Activated T-cell treated with anti-CD3 and anti-CD28 coated beads, Interleukin-2, amount 50 U/mL, for 4 hours (primary cell): ENCODE measurements around the gene COL25A1. TPM values are rescaled to one million over a fixed set of nuclear protein-coding genes. Genes with fewer than 3 reads are reported as not detected.
"Not testable (repeated sequence)": the region's sequence is repeated elsewhere in the genome, so short reads cannot be mapped to it uniquely, and the experiment has no call there.

Experiments used
- ATAC-seq, 2 donors: fragments of 200-7000 bp; cut with Tn5 transposase; one replicate each; pipeline ENCODE4 v1.10.0; 2021
- DNase-seq: peaks from one replicate; pipeline ENCODE4 v3.0.0-alpha.2; 2020
- H3K27me3 Mint-ChIP-seq: one replicate; pipeline ENCODE4 v1.8.0; 2021; ENCODE audit warnings: low read depth, mixed read lengths
- H3K36me3 Mint-ChIP-seq: one replicate; pipeline ENCODE4 v1.8.0; 2022; ENCODE audit warnings: mixed read lengths; ENCODE audit not compliant: insufficient read depth
- H3K4me1 Mint-ChIP-seq: one replicate; pipeline ENCODE4 v1.8.0; 2021; ENCODE audit warnings: low read depth, mixed read lengths
- H3K4me3 Mint-ChIP-seq: one replicate; pipeline ENCODE4 v1.8.0; 2021; ENCODE audit warnings: mild to moderate bottlenecking, moderate library complexity, mixed read lengths
- H3K9me3 Mint-ChIP-seq: one replicate; pipeline ENCODE4 v1.8.0; 2021; ENCODE audit warnings: mixed read lengths
- total RNA-seq, 3 donors: library from RNA; stranded (reverse); gene quantifications; one replicate each; pipeline ENCODE4 v1.2.1, GENCODE V29; 2021

COL25A1 gene
- total RNA-seq, 3 donors from 2014 or later, result 0.05 TPM; not detected in 2

DNA sequence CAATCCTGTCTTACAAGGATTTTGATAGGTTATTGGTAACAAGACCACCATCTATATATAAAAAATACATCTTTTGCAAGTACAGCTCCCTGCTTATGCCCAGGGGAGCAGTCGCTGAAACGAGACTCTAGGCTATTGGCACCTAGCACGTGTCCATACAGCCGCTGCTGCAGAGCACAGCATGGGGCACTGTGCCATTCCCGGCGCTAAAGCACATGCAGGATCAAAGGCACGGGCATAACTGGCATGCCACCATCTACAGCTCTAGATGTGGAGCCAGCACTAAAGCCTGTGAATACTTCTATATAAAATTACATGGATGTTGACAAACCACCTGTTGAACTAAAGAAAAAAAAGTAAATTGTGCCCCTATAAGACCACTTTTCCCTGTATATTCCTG lies 144.8 kb downstream of the COL25A1 start:
- no peak for ATAC-seq
- Mint-ChIP-seq H3K27me3 (peaks cover 5% of the 10 kb centered on the region), H3K9me3 (no peaks in the 10 kb centered on the region), H3K36me3 (no peaks in the 10 kb centered on the region), H3K4me3 (no peak overlapping the region), H3K4me1 (no peaks in the 10 kb centered on the region)
- no peak for DNase-seq

- Mint-ChIP-seq H3K4me1 (no peaks in the 10 kb centered on the region), H3K36me3 (no peaks in the 10 kb centered on the region), H3K4me3 (no peak overlapping the region), H3K9me3 (no peaks in the 10 kb centered on the region), H3K27me3 (peaks cover 5% of the 10 kb centered on the region)
- ATAC-seq (no peak), DNase-seq (no peak)
Observed at GRCh38 chr4:109157205-109157604, 145.3 kb downstream of the COL25A1 start.

DNA sequence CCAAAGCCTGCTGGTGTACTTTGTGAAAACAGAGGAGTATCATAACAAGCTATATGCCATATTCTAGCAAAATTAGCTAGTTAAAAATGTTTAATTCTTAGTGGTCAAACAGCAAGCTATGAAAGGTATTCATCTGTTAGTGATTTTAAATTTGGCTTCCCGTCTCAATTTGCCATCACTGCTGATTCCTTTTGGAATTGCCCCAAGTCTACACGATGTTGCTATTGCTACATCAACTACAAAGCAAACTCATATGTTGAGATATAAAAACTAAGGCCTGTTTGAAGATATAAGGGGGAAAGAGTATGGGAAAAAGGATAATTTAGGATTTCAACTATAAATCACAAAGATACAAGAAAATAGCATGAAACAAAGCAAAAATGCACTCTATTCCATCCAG lies 146.1 kb downstream of the COL25A1 start:
- ATAC-seq, result no peak
- H3K36me3 Mint-ChIP-seq, result no peaks in the 10 kb centered on the region

GRCh38 chr4:109155682-109156283 lies 146.7 kb downstream of the COL25A1 start:
- H3K4me1 Mint-ChIP-seq, result no peaks in the 10 kb centered on the region
- no peak overlapping the region for H3K4me3 Mint-ChIP-seq
- peaks cover 5% of the 10 kb centered on the region for H3K27me3 Mint-ChIP-seq
- no peaks in the 10 kb centered on the region for H3K36me3 Mint-ChIP-seq
- DNase-seq (no peak), ATAC-seq (no peak)
- H3K9me3 Mint-ChIP-seq, result no peaks in the 10 kb centered on the region

More for the DNA sequence above, 146.1 kb downstream of the COL25A1 start:
- no peaks in the 10 kb centered on the region for H3K9me3 Mint-ChIP-seq
- DNase-seq, result no peak
- H3K4me1 Mint-ChIP-seq, result no peaks in the 10 kb centered on the region
- peaks cover 5% of the 10 kb centered on the region for H3K27me3 Mint-ChIP-seq
- no peak overlapping the region for H3K4me3 Mint-ChIP-seq

DNA sequence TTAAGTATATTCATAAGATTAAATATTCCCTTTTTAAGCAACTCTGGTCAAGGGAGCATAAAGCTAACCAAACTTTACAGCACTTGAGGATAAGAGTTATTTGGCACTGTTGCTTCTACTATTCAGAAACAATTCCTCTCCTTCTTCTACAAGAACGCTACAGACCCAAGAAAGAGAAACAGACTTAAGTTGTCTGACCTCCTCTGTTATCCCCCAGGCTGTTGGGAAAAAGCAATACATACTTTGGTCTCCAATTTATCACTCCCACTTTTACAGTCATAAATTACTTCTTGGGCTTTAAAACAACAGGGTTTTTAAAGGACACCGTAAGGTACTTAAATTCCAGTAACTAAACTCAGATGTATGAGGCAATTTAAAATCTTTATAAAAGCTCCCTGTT lies 147.4 kb downstream of the COL25A1 start:
- DNase-seq (no peak), ATAC-seq (no peak)
- Mint-ChIP-seq H3K36me3 (no peaks in the 10 kb centered on the region), H3K27me3 (peaks cover 5% of the 10 kb centered on the region), H3K4me1 (no peaks in the 10 kb centered on the region), H3K9me3 (no peaks in the 10 kb centered on the region), H3K4me3 (no peak overlapping the region)

DNA sequence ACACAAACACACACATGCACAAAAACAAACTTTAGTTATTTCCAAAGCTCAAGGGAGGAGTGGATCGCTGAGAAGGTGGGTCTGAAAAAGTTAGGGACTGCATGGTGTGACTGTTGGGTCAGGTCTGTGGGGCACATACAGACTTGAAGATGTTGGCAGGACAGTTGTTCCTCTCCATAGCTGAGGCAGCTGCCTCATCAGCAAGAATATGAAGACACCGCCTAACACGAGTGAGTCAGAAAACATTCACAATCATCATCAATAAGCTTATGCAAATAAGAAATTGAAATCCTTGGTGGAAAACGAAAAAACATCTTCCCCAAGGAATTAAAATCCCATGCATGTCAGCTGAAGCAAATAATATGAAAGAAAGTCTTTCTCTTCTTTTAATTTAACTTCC lies 148.0 kb downstream of the COL25A1 start:
- DNase-seq, result no peak
- Mint-ChIP-seq H3K9me3 (no peaks in the 10 kb centered on the region), H3K4me3 (no peak overlapping the region), H3K27me3 (peaks cover 8% of the 10 kb centered on the region), H3K4me1 (no peaks in the 10 kb centered on the region), H3K36me3 (no peaks in the 10 kb centered on the region)
- ATAC-seq, result no peak

DNA sequence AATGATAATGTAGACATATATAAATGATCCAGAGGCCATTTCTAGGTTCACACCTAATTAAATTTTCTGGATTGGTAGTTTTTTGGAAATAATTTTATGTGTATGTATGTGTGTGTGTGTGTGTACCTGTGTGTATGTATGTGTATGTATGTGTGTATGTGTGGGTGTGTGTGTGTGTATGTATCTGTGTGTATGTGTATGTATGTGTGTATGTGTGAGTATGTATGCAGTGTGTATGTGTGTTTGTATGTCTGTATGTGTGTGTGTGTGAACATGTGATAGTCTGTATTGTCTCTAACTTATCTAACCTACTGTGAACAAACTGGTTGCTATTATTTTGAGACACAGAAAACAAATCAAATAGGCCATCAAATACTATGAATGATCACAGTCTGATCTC lies 152.6 kb downstream of the COL25A1 start:
- no peak for DNase-seq
- H3K27me3 Mint-ChIP-seq, result peaks cover 11% of the 10 kb centered on the region
- no peak overlapping the region for H3K4me3 Mint-ChIP-seq
- H3K4me1 Mint-ChIP-seq, result no peaks in the 10 kb centered on the region
- no peaks in the 10 kb centered on the region for H3K36me3 Mint-ChIP-seq
- ATAC-seq, result no peak
- no peaks in the 10 kb centered on the region for H3K9me3 Mint-ChIP-seq

DNA sequence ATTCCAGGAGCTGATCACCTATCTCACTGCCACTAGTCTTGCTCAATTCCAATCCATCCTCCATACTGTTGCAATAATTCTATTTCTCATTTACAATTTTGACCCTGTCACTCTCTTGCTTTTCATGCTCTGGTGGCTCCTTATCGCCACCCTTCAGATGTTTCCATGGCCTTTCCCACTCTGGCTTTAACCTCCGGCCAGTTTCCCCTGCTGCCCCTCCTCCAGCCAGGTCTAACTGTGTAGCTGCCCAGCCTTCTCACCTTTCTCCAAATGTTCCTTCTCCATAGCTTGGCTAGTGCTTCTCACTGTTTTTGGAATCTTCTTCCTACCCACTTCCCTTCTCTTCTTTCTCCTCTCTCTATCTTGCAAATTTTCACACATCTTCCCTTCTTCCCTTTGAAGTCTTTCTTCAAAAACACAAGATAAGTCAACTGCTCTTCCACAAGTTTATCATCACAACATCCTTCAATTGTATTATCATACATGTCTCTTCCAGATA lies 153.8 kb downstream of the COL25A1 start:
- no peaks in the 10 kb centered on the region for H3K9me3 Mint-ChIP-seq
- DNase-seq, result no peak
- no peak for ATAC-seq
- no peak overlapping the region for H3K4me3 Mint-ChIP-seq
- no peaks in the 10 kb centered on the region for H3K4me1 Mint-ChIP-seq
- H3K36me3 Mint-ChIP-seq, result no peaks in the 10 kb centered on the region
- H3K27me3 Mint-ChIP-seq, result peaks cover 8% of the 10 kb centered on the region

DNA sequence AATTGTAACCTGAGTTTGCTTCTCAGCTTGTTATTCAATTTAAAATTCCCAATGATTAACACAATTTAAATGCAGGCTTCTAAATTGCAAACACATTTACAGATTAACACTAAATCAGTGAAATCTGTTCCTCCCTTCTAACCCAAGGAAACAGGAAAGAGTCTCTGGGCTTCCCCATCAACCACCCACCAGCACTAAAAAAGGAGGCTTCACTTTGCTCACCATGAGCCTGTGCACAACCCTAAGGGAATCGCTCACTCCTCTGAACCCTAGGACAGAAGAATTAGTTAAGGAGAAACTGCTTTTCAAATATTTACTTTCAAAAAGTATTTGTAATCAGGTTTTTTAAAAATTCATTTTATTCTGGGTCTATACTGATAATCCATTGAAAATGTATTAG lies 155.3 kb downstream of the COL25A1 start:
- DNase-seq, result no peak
- H3K9me3 Mint-ChIP-seq, result peaks cover 3% of the 10 kb centered on the region
- no peaks in the 10 kb centered on the region for H3K4me1 Mint-ChIP-seq
- peaks cover 10% of the 10 kb centered on the region for H3K27me3 Mint-ChIP-seq
- H3K4me3 Mint-ChIP-seq, result no peak overlapping the region
- ATAC-seq, result no peak
- H3K36me3 Mint-ChIP-seq, result no peaks in the 10 kb centered on the region

DNA sequence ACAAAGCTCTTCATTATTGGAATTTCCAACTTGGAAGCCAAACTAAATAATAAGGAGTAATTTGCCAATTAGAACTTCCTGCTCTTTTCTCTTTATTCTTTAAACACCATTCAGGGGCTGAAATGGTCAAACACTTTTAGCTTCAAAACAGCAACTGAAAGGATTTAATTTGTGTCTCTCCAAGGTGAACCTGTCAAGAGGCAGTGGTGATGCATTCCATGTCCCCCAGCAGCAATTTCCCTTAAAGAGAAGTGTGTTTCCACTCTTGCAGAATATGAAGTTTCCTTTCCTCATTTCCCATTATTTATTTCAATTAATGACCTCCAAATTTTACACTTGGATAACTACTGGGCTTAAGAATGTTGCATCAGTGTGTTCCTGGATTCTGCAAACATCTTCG lies 156.0 kb downstream of the COL25A1 start:
- H3K4me1 Mint-ChIP-seq, result no peaks in the 10 kb centered on the region
- peaks cover 3% of the 10 kb centered on the region for H3K9me3 Mint-ChIP-seq
- peaks cover 10% of the 10 kb centered on the region for H3K27me3 Mint-ChIP-seq
- H3K36me3 Mint-ChIP-seq, result no peaks in the 10 kb centered on the region
- H3K4me3 Mint-ChIP-seq, result no peak overlapping the region
- DNase-seq (no peak), ATAC-seq (no peak)

DNA sequence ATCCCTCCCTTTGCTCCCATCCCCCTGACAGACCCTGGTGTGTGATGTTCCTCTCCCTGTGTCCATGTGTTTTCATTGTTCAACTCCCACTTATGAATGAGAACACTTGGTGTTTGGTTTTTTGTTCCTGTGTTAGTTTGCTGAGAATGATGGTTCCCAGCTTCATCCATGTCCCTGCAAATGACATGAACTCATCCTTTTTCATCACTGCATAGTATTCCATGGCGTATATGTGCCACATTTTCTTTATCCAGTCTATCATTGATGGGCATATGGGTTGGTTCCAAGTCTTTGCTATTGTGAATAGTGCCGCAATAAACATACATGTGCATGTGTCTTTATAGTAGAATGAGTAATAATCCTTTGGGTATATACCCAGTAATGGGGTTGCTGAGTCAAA lies 164.3 kb downstream of the COL25A1 start:
- not testable (repeated sequence) for H3K4me1 Mint-ChIP-seq, ATAC-seq, H3K27me3 Mint-ChIP-seq, H3K4me3 Mint-ChIP-seq, DNase-seq, H3K9me3 Mint-ChIP-seq, H3K36me3 Mint-ChIP-seq

- no peak overlapping the region for H3K4me3 Mint-ChIP-seq
- H3K9me3 Mint-ChIP-seq, result no peaks in the 10 kb centered on the region
- H3K4me1 Mint-ChIP-seq, result no peaks in the 10 kb centered on the region
- no peaks in the 10 kb centered on the region for H3K27me3 Mint-ChIP-seq
- H3K36me3 Mint-ChIP-seq, result no peaks in the 10 kb centered on the region
- DNase-seq (no peak), ATAC-seq (no peak)
Observed at GRCh38 chr4:109134921-109135320, 167.5 kb downstream of the COL25A1 start.

DNA sequence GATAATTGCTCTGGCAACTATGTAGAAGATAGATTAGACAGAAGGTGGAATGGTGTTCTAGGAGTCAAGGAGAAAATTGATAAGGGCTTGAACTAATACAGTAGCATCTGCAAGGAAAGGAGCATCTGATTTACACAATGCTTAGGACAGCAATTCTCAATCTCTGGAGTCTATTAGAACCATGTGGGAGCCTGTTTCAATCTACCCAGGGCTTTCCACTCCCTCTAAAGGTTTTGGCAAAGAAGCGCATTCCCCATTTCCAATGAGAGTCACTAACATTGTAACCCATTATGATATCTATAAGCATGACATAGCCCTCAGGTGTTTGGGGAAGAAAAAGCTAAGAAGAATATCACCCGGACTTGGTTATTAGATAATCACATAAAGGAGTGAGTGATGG lies 168.2 kb downstream of the COL25A1 start:
- DNase-seq (no peak), ATAC-seq (no peak)
- Mint-ChIP-seq H3K4me1 (no peaks in the 10 kb centered on the region), H3K4me3 (no peak overlapping the region), H3K9me3 (no peaks in the 10 kb centered on the region), H3K27me3 (no peaks in the 10 kb centered on the region), H3K36me3 (no peaks in the 10 kb centered on the region)

GRCh38 chr4:109131559-109131958 lies 170.9 kb downstream of the COL25A1 start:
- ATAC-seq (no peak), DNase-seq (no peak)
- Mint-ChIP-seq H3K9me3 (no peaks in the 10 kb centered on the region), H3K36me3 (no peaks in the 10 kb centered on the region), H3K4me3 (no peak overlapping the region), H3K4me1 (no peaks in the 10 kb centered on the region), H3K27me3 (no peaks in the 10 kb centered on the region)

DNA sequence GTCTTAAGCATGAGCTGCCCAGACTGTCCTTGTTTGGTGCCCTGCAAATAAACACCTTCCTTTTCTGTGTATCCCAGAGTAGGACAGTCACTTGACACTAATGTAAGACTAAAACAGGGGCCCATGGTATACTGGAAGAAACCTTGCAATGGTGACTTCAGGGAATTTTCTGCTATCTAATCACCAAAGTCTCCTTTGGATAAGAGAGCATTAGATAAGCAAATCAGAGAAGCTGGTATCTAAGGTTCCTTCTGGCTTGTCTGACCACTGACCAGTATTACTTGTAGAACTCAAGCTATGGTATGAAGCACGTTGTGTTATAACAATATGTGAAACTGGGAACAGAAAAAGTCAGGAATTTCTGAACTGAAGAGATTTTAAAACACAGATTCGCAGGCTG lies 173.9 kb downstream of the COL25A1 start:
- H3K36me3 Mint-ChIP-seq, result no peaks in the 10 kb centered on the region
- DNase-seq, result no peak
- ATAC-seq, result no peak
- no peaks in the 10 kb centered on the region for H3K4me1 Mint-ChIP-seq
- H3K9me3 Mint-ChIP-seq, result no peaks in the 10 kb centered on the region
- H3K4me3 Mint-ChIP-seq, result no peak overlapping the region
- H3K27me3 Mint-ChIP-seq, result peaks cover 2% of the 10 kb centered on the region

GRCh38 chr4:109127866-109128265 lies 174.6 kb downstream of the COL25A1 start:
- ATAC-seq (no peak), DNase-seq (no peak)
- Mint-ChIP-seq H3K27me3 (peaks cover 2% of the 10 kb centered on the region), H3K4me3 (no peak overlapping the region), H3K4me1 (no peaks in the 10 kb centered on the region), H3K9me3 (no peaks in the 10 kb centered on the region), H3K36me3 (no peaks in the 10 kb centered on the region)
